Stomach (tissue), 9 donors: ENCODE data around the gene MSI2. TPM values are rescaled to one million over a fixed set of nuclear protein-coding genes. Genes with fewer than 3 reads are reported as not detected.

Source experiments
- DNase-seq, 2 donors: peaks; one replicate each; pipeline versions ENCODE4 v3.0.0 to v3.0.0-alpha.2; 2013 to 2019
- H3K27ac ChIP-seq, 5 donors: fragments of 200-600 bp in 4 of 5; sonication (generic) in 4 of 5; one replicate each; pipeline ENCODE4 v1.5.1; 2013 to 2019; ENCODE audit warnings: mild to moderate bottlenecking in 1 of 5, moderate library complexity in 1 of 5
- H3K27me3 ChIP-seq, 3 donors: fragments of 200-600 bp; sonication (generic); one replicate each; pipeline ENCODE4 v1.5.1; 2017 to 2019; ENCODE audit warnings: mixed run types in 1 of 3
- H3K36me3 ChIP-seq, 4 donors: fragments of 200-600 bp; sonication (generic); 1 replicate in 3 of 4; 2 replicates in 1 of 4; pipeline ENCODE4 v1.5.1; 2016 to 2019
- H3K4me1 ChIP-seq, 4 donors: fragments of 200-600 bp; sonication (generic); one replicate each; pipeline ENCODE4 v1.5.1; 2016 to 2019
- H3K4me3 ChIP-seq, 4 donors: fragments of 200-600 bp; sonication (generic) in 3 of 4; one replicate each; pipeline ENCODE4 v1.5.1; 2016 to 2019; ENCODE audit warnings: mild to moderate bottlenecking in 1 of 4
- H3K9me3 ChIP-seq, 4 donors: fragments of 200-600 bp; sonication (generic); one replicate each; pipeline ENCODE4 v1.5.1; 2016 to 2019
- EP300 ChIP-seq: sonication (generic); formaldehyde crosslinking; IDR thresholded peaks from one replicate; pipeline ENCODE4 v1.6.1; 2017; ENCODE audit warnings: antibody characterized with exemption
- POLR2A ChIP-seq, 4 donors: fragments of 450-650 bp; IDR thresholded peaks; one replicate each; pipeline ENCODE4 v1.6.1; 2016; ENCODE audit warnings: antibody characterized with exemption in 4 of 4, control low read depth in 2 of 4, mild to moderate bottlenecking in 1 of 4, moderate library complexity in 1 of 4
- POLR2AphosphoS5 ChIP-seq, 3 donors: sonication (generic); formaldehyde crosslinking; IDR thresholded peaks; one replicate each; pipeline ENCODE4 v1.6.1; 2016; ENCODE audit warnings: antibody characterized with exemption in 3 of 3
- WGBS, 5 donors: extraction: QIAGEN DNeasy Blood & Tissue Kit in 3 of 5; methylation state at CpG; one replicate each; pipeline versions ENCODE4 v1.1.5 to v1.1.7; 2013 to 2018; 5-methylcytosine and 5-hydroxymethylcytosine counted together
- intact Hi-C: fragments of 100-400 bp; cut with DNase I; formaldehyde crosslinking; loops from one replicate; pipeline ENCODE4 v1.15.1; 2023; ENCODE audit warnings: low total_unique reads
- polyA plus RNA-seq, 3 donors: library from polyadenylated mRNA; stranded (reverse); fragments of 200-250 nt; gene quantifications; one replicate each; pipeline ENCODE4 v1.2.3, GENCODE V29; 2013
- total RNA-seq, 5 donors: library from RNA; depleted of rRNA; stranded (reverse); fragments of >200 nt; gene quantifications; one replicate each; pipeline versions ENCODE4 v1.1.0 to v1.2.3, GENCODE V29; 2014 to 2016
- TF ChIP-seq, protein P1 (sequence below), 7 experiments: fragments of 450-650 bp in 4 of 7; fragments of 200-600 bp in 3 of 7; sonication (generic) in 3 of 7; IDR thresholded peaks; one replicate each; pipeline ENCODE4 v1.5.1; 2016 to 2019; ENCODE audit warnings: antibody characterized with exemption in 7 of 7, control low read depth in 2 of 7, mild to moderate bottlenecking in 1 of 7
- donor health status: healthy with polysubstance abuse.
- donor health status: Bipolar disorder and iron deficiency.
- donor health status: healthy.

Gene MSI2
- total and polyA plus RNA-seq, 8 donors, result 8.3 to 72.4 (median 22.9) TPM

DNA sequence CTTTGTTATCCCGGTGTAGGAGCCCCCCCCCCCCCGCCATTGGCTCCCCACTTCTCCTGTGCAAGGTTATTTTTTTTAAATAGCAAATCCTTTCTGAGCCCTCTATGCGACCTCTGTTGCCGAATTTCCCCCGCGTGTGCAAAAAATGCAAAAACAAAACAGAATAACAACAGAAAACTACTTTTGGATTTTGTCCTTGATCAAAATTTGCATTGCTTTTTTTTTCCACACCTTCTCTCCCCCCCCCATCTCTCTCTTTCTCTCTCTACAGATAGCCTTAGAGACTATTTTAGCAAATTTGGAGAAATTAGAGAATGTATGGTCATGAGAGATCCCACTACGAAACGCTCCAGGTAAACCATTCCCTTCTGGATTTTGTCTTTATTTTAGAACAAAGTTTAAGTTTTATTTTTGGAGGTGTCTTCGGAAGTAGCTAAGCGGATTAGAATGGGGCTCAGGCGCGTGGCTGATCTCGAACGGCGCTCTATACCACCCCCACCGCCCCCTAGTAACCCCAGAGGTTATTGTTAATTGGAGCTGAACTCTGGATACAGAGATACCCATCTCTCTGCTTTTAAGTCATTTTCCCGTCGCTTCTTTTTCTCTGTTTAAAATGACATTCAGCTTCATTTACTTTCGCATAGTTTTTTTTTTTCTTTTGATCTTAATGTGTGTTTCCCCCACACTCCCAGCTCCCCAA lies 1.0 kb downstream of the MSI2 start:
- DNase-seq, result peak in 1 of 2 donors; percentile 50
- 0 to 2% (median 0%) methylated on average over 19 of the region's 19 CpGs for WGBS, 5 donors
- Histone ChIP-seq H3K27me3 (no peaks in the 10 kb centered on the region), H3K4me3 (peak overlapping the region; percentile 82 to 91 (median 90)), H3K36me3 (peaks cover 5 to 9% (median 6%) of the 10 kb centered on the region in 4 donors), H3K27ac (peak overlapping the region; percentile 87 to 97 (median 94)), H3K9me3 (no peaks in the 10 kb centered on the region), H3K4me1 (peaks cover 10 to 42% (median 26%) of the 10 kb centered on the region in 4 donors)
- TF ChIP-seq POLR2A (IDR thresholded peaks at IDR 0.05), result no peak
- no peak for TF ChIP-seq EP300
- TF ChIP-seq, protein P1, sequence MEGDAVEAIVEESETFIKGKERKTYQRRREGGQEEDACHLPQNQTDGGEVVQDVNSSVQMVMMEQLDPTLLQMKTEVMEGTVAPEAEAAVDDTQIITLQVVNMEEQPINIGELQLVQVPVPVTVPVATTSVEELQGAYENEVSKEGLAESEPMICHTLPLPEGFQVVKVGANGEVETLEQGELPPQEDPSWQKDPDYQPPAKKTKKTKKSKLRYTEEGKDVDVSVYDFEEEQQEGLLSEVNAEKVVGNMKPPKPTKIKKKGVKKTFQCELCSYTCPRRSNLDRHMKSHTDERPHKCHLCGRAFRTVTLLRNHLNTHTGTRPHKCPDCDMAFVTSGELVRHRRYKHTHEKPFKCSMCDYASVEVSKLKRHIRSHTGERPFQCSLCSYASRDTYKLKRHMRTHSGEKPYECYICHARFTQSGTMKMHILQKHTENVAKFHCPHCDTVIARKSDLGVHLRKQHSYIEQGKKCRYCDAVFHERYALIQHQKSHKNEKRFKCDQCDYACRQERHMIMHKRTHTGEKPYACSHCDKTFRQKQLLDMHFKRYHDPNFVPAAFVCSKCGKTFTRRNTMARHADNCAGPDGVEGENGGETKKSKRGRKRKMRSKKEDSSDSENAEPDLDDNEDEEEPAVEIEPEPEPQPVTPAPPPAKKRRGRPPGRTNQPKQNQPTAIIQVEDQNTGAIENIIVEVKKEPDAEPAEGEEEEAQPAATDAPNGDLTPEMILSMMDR (IDR thresholded peaks at IDR 0.05), result no peak
- TF ChIP-seq POLR2AphosphoS5 (IDR thresholded peaks at IDR 0.05), result no peak
- intact Hi-C loops, result loop anchor here (10.0 kb wide), 2 partner anchors 107 to 187 kb away; no protein-coding TSS in a partner anchor

DNA sequence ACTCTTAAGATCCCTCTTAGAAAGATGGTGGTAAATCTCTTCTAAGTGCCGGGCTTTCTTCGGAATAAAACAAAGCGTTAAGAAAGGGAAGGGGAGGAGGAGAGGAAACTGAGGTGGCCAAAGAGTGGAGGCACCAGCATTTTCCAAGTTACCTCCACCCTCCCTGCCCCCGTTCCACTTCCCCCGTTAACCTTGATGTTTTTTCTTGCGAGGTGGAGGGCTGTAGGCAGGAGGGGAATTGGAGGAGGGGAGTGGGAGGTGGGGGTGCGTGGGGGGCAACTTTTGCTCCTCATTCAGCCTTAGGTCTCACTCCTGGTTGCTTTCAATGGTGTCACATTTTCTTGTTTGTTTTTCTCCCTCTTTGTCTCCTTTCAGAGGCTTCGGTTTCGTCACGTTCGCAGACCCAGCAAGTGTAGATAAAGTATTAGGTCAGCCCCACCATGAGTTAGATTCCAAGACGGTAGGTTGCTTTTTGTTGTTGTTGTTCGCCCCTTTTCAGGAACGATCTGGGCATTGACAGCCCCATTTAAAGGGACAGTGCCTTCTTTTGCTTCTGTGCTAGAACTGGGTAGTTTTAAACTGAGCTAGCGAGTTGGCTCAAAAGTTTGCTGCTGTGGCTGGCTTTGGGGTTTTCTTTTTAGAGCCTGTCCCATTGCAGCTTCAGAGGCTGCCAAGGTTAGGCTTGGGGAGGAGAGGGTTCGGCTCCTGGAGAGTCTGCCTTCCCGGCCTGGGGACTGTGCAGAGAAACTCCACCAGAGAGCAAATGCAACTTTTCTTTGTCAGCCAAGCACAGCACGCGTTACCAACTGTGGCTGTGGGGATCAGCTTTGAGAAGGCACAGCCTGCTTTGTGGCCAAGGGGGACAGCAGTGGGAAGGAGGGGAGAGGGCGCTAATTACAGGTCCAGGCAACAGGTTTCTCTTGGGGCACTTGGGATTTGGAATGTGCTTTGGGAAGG lies 1.9 kb downstream of the MSI2 start:
- H3K9me3 ChIP-seq, result no peaks in the 10 kb centered on the region
- H3K36me3 ChIP-seq, result peaks cover 11 to 17% (median 14%) of the 10 kb centered on the region in 4 donors
- peak overlapping the region; percentile 19 to 97 (median 94) for H3K27ac ChIP-seq
- TF ChIP-seq EP300, result no peak
- no peak for TF ChIP-seq POLR2A (IDR thresholded peaks at IDR 0.05)
- TF ChIP-seq, protein P1 (IDR thresholded peaks at IDR 0.05), result no peak
- no peak for TF ChIP-seq POLR2AphosphoS5 (IDR thresholded peaks at IDR 0.05)
- H3K27me3 ChIP-seq, result no peaks in the 10 kb centered on the region
- H3K4me1 ChIP-seq, result peaks cover 10 to 42% (median 26%) of the 10 kb centered on the region in 4 donors
- H3K4me3 ChIP-seq, result peak overlapping the region; percentile 82 to 91 (median 90)
- intact Hi-C loops, result loop anchor here (10.0 kb wide), 2 partner anchors 107 to 187 kb away; no protein-coding TSS in a partner anchor
- WGBS, 5 donors, result 5 to 13% (median 9%) methylated on average over 20 of the region's 20 CpGs
- peak in 1 of 2 donors; percentile 44 for DNase-seq

DNA sequence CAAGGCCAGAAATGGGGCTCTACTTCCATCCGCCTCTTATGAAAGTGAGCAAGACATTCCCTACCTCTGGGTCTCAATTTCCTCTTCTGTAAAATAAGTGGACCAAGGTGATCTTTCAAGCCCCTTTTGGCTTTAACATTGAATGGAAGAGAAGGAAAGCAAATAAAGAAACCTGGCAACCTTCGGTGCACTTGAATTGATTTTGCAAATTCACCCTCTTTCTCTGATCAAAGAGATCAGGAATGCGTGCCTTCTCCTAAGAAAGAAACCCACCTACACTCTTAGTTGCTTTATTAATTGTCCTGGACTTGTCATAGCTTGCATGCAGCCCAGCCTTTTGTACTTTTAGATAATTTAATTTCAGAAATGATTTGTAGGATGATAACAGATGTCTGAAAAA lies 3.0 kb downstream of the MSI2 start:
- Histone ChIP-seq H3K27me3 (no peaks in the 10 kb centered on the region), H3K4me3 (peak overlapping the region in 1 of 4 donors; percentile 82), H3K36me3 (peaks cover 18 to 28% (median 25%) of the 10 kb centered on the region in 4 donors), H3K4me1 (peaks cover 10 to 42% (median 26%) of the 10 kb centered on the region in 4 donors), H3K9me3 (no peaks in the 10 kb centered on the region), H3K27ac (no peak overlapping the region)
- 66 to 81% (median 73%) methylated on average over 3 of the region's 3 CpGs for WGBS, 5 donors
- TF ChIP-seq, protein P1 (IDR thresholded peaks at IDR 0.05), result no peak
- TF ChIP-seq POLR2A (IDR thresholded peaks at IDR 0.05), result no peak
- TF ChIP-seq EP300, result no peak
- TF ChIP-seq POLR2AphosphoS5 (IDR thresholded peaks at IDR 0.05), result no peak
- intact Hi-C loops, result loop anchor here (10.0 kb wide), 2 partner anchors 105 to 185 kb away; no protein-coding TSS in a partner anchor
- no peak for DNase-seq

DNA sequence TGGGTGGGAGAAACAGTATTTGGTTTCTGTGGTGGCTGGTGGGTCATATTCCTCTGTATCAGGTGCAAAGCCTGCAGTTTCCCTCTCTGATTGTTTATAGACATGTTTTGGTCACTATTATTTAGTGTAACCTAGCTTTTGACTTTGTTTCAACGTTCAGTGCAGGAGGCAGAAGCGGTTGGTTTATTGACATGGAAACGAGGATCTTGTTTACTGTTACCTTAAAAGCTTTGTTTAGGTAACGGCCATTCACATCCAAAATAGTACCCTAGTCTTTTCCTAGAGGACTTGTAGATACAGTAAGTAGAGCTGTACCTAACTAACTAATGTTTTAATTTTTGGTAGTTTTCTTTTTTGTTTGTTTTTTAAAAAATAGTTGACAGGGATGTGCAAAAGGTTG lies 3.5 kb downstream of the MSI2 start:
- intact Hi-C loops, result loop anchor here (10.0 kb wide), 2 partner anchors 105 to 185 kb away; no protein-coding TSS in a partner anchor
- TF ChIP-seq EP300 (no peak), POLR2AphosphoS5 (IDR thresholded peaks at IDR 0.05) (no peak), POLR2A (IDR thresholded peaks at IDR 0.05) (no peak)
- TF ChIP-seq, protein P1 (IDR thresholded peaks at IDR 0.05), result no peak
- WGBS, 5 donors, result 55 to 67% (median 61%) methylated on average over 4 of the region's 4 CpGs
- peaks cover 10 to 42% (median 26%) of the 10 kb centered on the region in 4 donors for H3K4me1 ChIP-seq
- H3K27me3 ChIP-seq, result no peaks in the 10 kb centered on the region
- peaks cover 18 to 33% (median 30%) of the 10 kb centered on the region in 4 donors for H3K36me3 ChIP-seq
- H3K9me3 ChIP-seq, result no peaks in the 10 kb centered on the region
- no peak for DNase-seq
- H3K27ac ChIP-seq, result no peak overlapping the region
- no peak overlapping the region for H3K4me3 ChIP-seq
